ENCODE results near the gene UBASH3B.
A peak's percentile ranks its signal among the peaks of the same experiment; 100 is the strongest.

Gene UBASH3B

DNA sequence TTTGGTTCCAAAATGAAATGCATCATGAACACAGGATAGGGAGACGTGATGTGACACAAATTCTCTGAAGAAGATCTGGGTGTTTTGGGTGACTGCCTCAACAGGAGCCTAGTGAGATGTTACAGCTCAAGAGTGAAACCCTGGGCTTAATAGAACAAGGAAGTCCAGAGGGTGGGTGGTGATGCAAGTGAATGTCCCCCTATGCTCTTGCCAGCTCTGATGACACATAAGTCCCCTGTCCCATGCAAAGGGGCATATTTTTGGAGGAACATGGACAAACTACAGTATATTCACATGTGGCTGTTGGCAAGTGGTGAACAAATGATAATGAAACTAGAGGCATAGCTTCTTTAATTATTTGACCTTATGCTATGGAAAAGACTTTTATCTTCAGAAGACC is 191.9 kb downstream of the UBASH3B start:
- TF ChIP-seq NFIC (IDR thresholded peaks at IDR 0.05) (no peak), YY1 (IDR thresholded peaks at IDR 0.05; ENCODE audit: low read depth) (no peak), CEBPB (IDR thresholded peaks at IDR 0.05) (no peak), EP300 (IDR thresholded peaks at IDR 0.05; ENCODE audit: borderline replicate concordance) (no peak), TCF12 (IDR thresholded peaks at IDR 0.05; ENCODE audit: low read depth) (no peak), TEAD4 (IDR thresholded peaks at IDR 0.05) (no peak), ZBTB7A (IDR thresholded peaks at IDR 0.05; ENCODE audit: low read depth) (no peak), CREB1 (IDR thresholded peaks at IDR 0.05; ENCODE audit: low read depth) (no peak), TAF1 (IDR thresholded peaks at IDR 0.05; ENCODE audit: low read depth) (no peak), FOXM1 (IDR thresholded peaks at IDR 0.05; ENCODE audit: borderline replicate concordance, low read depth) (no peak), RAD21 (IDR thresholded peaks at IDR 0.05; ENCODE audit: low read depth) (no peak), EGR1 (IDR thresholded peaks at IDR 0.05) (no peak)
- TF ChIP-seq, protein P1, sequence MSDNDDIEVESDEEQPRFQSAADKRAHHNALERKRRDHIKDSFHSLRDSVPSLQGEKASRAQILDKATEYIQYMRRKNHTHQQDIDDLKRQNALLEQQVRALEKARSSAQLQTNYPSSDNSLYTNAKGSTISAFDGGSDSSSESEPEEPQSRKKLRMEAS (IDR thresholded peaks at IDR 0.05), result no peak
- TF ChIP-seq, protein P2, sequence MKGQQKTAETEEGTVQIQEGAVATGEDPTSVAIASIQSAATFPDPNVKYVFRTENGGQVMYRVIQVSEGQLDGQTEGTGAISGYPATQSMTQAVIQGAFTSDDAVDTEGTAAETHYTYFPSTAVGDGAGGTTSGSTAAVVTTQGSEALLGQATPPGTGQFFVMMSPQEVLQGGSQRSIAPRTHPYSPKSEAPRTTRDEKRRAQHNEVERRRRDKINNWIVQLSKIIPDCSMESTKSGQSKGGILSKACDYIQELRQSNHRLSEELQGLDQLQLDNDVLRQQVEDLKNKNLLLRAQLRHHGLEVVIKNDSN (IDR thresholded peaks at IDR 0.05), result no peak
- TF ChIP-seq, protein P3, sequence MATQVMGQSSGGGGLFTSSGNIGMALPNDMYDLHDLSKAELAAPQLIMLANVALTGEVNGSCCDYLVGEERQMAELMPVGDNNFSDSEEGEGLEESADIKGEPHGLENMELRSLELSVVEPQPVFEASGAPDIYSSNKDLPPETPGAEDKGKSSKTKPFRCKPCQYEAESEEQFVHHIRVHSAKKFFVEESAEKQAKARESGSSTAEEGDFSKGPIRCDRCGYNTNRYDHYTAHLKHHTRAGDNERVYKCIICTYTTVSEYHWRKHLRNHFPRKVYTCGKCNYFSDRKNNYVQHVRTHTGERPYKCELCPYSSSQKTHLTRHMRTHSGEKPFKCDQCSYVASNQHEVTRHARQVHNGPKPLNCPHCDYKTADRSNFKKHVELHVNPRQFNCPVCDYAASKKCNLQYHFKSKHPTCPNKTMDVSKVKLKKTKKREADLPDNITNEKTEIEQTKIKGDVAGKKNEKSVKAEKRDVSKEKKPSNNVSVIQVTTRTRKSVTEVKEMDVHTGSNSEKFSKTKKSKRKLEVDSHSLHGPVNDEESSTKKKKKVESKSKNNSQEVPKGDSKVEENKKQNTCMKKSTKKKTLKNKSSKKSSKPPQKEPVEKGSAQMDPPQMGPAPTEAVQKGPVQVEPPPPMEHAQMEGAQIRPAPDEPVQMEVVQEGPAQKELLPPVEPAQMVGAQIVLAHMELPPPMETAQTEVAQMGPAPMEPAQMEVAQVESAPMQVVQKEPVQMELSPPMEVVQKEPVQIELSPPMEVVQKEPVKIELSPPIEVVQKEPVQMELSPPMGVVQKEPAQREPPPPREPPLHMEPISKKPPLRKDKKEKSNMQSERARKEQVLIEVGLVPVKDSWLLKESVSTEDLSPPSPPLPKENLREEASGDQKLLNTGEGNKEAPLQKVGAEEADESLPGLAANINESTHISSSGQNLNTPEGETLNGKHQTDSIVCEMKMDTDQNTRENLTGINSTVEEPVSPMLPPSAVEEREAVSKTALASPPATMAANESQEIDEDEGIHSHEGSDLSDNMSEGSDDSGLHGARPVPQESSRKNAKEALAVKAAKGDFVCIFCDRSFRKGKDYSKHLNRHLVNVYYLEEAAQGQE (IDR thresholded peaks at IDR 0.05; ENCODE audit: low read depth), result no peak

DNA sequence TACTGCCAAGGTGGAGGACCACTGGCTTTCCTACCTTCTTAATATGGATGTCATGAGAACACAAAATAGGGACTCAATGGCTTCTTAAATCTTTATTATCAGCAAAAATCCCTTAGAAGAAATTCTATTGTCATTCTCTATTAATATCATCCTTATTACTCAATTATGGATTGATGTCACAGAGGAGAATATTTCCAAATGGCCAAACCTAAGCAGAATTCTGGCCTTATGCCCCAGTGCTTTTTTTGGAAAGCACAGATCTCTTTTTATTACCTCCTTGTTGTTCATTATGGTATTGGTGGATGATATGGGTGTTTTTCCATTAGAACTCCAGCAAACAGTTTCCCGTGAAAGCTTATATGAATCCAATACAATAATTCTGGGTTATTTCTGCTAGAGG is 192.7 kb downstream of the UBASH3B start:
- TF ChIP-seq, protein P3 (IDR thresholded peaks at IDR 0.05; ENCODE audit: low read depth), result no peak
- TF ChIP-seq TAF1 (IDR thresholded peaks at IDR 0.05; ENCODE audit: low read depth) (no peak), TCF12 (IDR thresholded peaks at IDR 0.05; ENCODE audit: low read depth) (no peak), TEAD4 (IDR thresholded peaks at IDR 0.05) (no peak), CREB1 (IDR thresholded peaks at IDR 0.05; ENCODE audit: low read depth) (no peak), CEBPB (IDR thresholded peaks at IDR 0.05) (no peak), RAD21 (IDR thresholded peaks at IDR 0.05; ENCODE audit: low read depth) (no peak), YY1 (IDR thresholded peaks at IDR 0.05; ENCODE audit: low read depth) (no peak), FOXM1 (IDR thresholded peaks at IDR 0.05; ENCODE audit: borderline replicate concordance, low read depth) (no peak)
- TF ChIP-seq, protein P1 (IDR thresholded peaks at IDR 0.05), result no peak

DNA sequence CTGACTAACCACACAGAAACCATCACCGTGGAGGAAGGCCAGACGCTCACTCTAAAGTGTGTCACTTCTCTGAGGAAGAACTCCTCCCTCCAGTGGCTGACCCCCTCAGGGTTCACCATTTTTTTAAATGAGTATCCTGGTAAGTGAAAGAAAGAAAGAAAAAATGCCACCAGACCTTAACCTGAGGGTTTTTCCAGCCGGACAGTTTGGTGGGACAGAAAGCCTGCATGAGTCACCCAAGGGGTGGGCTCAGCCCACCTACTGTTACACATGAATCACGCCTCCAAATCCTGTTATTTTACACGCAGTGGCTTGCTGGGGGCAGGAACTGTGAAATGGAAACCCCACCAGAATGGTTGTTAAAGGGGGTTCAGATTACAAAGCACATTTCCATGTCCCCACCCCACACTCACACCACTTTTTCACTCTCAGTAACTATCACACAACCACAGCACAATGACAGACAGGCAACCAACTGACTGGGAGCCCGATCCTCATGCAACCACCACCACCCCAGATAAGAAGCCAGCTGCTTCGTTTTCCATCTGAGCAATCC is 194.6 kb downstream of the UBASH3B start:
- TF ChIP-seq TCF12 (IDR thresholded peaks at IDR 0.05; ENCODE audit: low read depth), result peak; percentile 45; the same call in 1 of the 2 replicates
- no peak for TF ChIP-seq TEAD4 (IDR thresholded peaks at IDR 0.05)
- peak; percentile 47; the same call in 1 of the 2 replicates for TF ChIP-seq ZBTB7A (IDR thresholded peaks at IDR 0.05; ENCODE audit: low read depth)
- peak; percentile 30; the same call in 1 of the 2 replicates for TF ChIP-seq EP300 (IDR thresholded peaks at IDR 0.05; ENCODE audit: borderline replicate concordance)

DNA sequence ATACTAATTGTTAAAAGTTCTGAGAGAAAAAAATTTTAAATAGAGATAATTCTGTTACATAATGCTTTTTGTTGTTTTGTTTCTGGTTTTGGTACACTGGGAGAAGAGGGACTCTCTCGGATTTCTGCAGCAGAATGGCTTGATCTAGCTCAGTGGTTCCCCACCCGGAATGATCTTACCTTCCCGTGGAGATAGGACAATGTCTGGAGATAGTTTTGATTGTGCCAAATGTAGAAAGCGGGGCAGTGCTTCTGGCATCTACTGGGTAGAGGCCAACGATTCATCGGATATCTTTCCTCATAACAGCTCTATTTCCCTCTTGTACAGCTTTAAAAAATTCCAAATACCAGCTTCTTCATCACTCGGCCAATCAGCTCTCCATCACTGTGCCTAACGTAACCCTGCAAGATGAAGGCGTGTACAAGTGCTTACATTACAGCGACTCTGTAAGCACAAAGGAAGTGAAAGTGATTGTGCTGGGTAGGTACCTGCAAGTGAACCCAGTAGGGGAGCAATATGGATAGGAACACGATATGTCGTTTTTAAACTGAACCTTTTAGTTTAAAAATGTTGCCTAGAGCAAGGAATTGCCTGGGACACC is 195.9 kb downstream of the UBASH3B start:
- TF ChIP-seq FOXM1 (IDR thresholded peaks at IDR 0.05; ENCODE audit: borderline replicate concordance, low read depth) (no peak), YY1 (IDR thresholded peaks at IDR 0.05; ENCODE audit: low read depth) (no peak), NFIC (IDR thresholded peaks at IDR 0.05) (no peak), CEBPB (IDR thresholded peaks at IDR 0.05) (no peak), ZBTB7A (IDR thresholded peaks at IDR 0.05; ENCODE audit: low read depth) (no peak), TAF1 (IDR thresholded peaks at IDR 0.05; ENCODE audit: low read depth) (no peak), RAD21 (IDR thresholded peaks at IDR 0.05; ENCODE audit: low read depth) (no peak), EP300 (IDR thresholded peaks at IDR 0.05; ENCODE audit: borderline replicate concordance) (no peak), CREB1 (IDR thresholded peaks at IDR 0.05; ENCODE audit: low read depth) (no peak), TCF12 (IDR thresholded peaks at IDR 0.05; ENCODE audit: low read depth) (no peak), TEAD4 (IDR thresholded peaks at IDR 0.05) (no peak), EGR1 (IDR thresholded peaks at IDR 0.05) (no peak)
- TF ChIP-seq, protein P2 (IDR thresholded peaks at IDR 0.05), result no peak
- TF ChIP-seq, protein P3 (IDR thresholded peaks at IDR 0.05; ENCODE audit: low read depth), result no peak
- TF ChIP-seq, protein P1 (IDR thresholded peaks at IDR 0.05), result no peak
